Epithelial cell of proximal tubule (primary cell): ENCODE measurements around the gene KIF6. TPM values are rescaled to one million over a fixed set of nuclear protein-coding genes. Genes with fewer than 3 reads are reported as not detected.

Source experiments
- DNase-seq: peaks from one replicate; pipeline ENCODE4 v3.0.0-alpha.2; 2011; ENCODE audit warnings: low read depth
- H3K4me3 ChIP-seq: 2 replicates; pipeline ENCODE4 v1.5.1; 2011; ENCODE audit warnings: low read depth, mild to moderate bottlenecking, low read length
- total RNA-seq: library from RNA; depleted of rRNA; stranded (reverse); fragments of >200 nt; gene quantifications from 2 replicates; pipeline ENCODE4 v1.2.3, GENCODE V29; 2015
- TF ChIP-seq, protein P1 (sequence below): conservative IDR thresholded peaks from 2 replicates; pipeline ENCODE4 v1.5.1; 2012; ENCODE audit warnings: low read depth, mild to moderate bottlenecking, low read length

The KIF6 gene
- total RNA-seq, 1 donor from 2014 or later: 0.69 TPM

DNA sequence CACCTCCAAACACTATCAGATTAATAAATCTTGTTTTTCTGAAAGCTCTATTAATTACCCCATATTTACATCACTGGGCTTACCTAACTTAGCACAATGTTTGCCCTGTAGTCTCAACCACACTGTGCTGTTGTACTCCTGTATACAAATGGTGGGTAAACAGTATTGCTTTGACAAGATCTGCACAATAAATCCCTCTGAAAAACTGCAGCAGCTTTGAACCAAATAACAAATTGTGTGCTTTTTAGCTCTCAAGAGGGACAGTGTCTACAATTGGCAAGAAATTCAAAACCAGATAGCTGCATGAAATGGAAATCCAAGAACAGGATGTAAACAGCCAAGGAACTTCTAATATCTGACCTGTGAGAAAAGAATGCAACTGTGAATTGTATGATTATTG, 10.4 kb downstream of the KIF6 start:
- TF ChIP-seq, protein P1, sequence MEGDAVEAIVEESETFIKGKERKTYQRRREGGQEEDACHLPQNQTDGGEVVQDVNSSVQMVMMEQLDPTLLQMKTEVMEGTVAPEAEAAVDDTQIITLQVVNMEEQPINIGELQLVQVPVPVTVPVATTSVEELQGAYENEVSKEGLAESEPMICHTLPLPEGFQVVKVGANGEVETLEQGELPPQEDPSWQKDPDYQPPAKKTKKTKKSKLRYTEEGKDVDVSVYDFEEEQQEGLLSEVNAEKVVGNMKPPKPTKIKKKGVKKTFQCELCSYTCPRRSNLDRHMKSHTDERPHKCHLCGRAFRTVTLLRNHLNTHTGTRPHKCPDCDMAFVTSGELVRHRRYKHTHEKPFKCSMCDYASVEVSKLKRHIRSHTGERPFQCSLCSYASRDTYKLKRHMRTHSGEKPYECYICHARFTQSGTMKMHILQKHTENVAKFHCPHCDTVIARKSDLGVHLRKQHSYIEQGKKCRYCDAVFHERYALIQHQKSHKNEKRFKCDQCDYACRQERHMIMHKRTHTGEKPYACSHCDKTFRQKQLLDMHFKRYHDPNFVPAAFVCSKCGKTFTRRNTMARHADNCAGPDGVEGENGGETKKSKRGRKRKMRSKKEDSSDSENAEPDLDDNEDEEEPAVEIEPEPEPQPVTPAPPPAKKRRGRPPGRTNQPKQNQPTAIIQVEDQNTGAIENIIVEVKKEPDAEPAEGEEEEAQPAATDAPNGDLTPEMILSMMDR: no peak
- DNase-seq: no peak

GRCh38 chr6:39707962-39708683, 17.1 kb downstream of the KIF6 start:
- no peak overlapping the region for H3K4me3 ChIP-seq
- DNase-seq: no peak
- TF ChIP-seq, protein P1: no peak

More for the DNA sequence above, 10.4 kb downstream of the KIF6 start:
- no peak overlapping the region for H3K4me3 ChIP-seq

- no peak overlapping the region for H3K4me3 ChIP-seq
- no peak for DNase-seq
- TF ChIP-seq, protein P1: no peak
Observed at GRCh38 chr6:39706819-39707335, 18.3 kb downstream of the KIF6 start.

DNA sequence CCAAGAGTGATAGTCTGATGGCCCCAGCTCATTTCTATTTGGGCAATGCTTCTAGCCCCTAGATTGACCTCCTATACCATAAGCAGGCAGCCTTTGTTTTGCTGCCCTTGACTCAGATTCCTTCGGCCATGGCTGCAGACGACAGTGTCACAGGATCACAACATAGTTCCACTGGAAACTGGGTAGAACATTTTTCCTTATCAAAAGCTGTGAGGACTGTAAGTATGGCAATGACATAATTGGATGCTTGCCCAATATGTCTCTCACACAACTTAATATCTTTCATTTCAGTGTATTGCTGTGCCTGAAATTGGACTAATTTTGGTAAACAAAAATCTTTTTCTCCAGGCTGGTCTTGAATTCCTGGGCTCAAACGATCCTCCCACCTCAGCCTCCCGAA, 22.9 kb downstream of the KIF6 start:
- no peak overlapping the region for H3K4me3 ChIP-seq
- no peak for DNase-seq
- TF ChIP-seq, protein P1: no peak

DNA sequence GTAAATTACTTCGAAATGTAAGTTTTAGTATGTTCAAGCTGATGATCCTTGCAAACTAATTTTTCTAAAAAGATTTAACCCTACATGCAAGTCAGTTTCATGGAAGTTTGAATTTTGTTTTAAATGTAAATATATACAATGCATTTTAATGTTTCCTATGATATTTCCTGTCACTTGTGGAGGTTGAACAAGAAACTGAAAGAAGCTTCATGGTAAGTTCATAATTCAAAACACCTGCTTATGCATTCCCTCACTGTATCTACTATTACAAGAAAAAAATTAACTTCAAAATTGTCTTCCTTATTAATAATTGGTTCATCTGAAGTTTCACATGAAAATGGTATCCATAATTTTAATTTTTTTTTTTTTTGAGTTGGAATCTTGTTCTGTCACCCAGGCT, 24.8 kb downstream of the KIF6 start:
- no peak for DNase-seq
- no peak overlapping the region for H3K4me3 ChIP-seq
- TF ChIP-seq, protein P1: no peak

DNA sequence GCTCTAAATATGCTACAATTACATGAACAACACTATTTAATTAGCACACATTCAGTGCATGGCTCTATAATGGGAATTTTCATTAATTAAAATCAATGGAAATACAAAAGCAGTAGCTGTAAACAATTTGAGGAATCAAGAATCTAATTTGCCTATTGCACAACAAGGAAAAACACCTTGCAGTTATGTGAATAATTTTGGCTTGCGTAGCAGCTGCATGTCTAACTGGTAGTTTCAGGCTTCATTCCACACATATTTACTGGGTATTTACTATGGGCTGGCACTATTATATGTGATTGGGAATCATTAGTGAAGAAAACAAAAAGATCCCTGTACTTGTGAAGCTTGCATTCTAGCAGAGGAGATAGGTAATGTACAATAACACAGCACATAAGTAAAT, 26.4 kb downstream of the KIF6 start:
- TF ChIP-seq, protein P1: no peak
- no peak overlapping the region for H3K4me3 ChIP-seq
- DNase-seq: no peak
